Loucy (cell line): ENCODE data around the gene RUFY1.
"Not testable (repeated sequence)": the region's sequence is repeated elsewhere in the genome, so short reads cannot be mapped to it uniquely, and the experiment has no call there.

Source experiments
- H2AFZ ChIP-seq: fragments of 200-600 bp; sonication (generic); 2 replicates; pipeline ENCODE4 v1.6.0; 2016; ENCODE audit warnings: antibody characterized with exemption, mild to moderate bottlenecking, low read length, moderate library complexity
- H3F3A ChIP-seq: fragments of 200-600 bp; 2 replicates; pipeline ENCODE4 v1.6.0; 2016; ENCODE audit warnings: antibody characterized with exemption, low read depth, mild to moderate bottlenecking
- H3K27me3 ChIP-seq: fragments of 200-600 bp; sonication (generic); 2 replicates; pipeline ENCODE4 v1.6.1; 2014; ENCODE audit warnings: low read length, mild to moderate bottlenecking; ENCODE audit not compliant: insufficient read depth, poor library complexity, severe bottlenecking
- H3K36me3 ChIP-seq: fragments of 200-600 bp; sonication (generic); 2 replicates; pipeline ENCODE4 v1.6.1; 2016; ENCODE audit warnings: low read length; ENCODE audit not compliant: insufficient read depth
- H3K4me1 ChIP-seq: fragments of 200-600 bp; sonication (generic); 2 replicates; pipeline ENCODE4 v1.5.1; 2014; ENCODE audit warnings: low read length, mild to moderate bottlenecking; ENCODE audit not compliant: insufficient read depth, poor library complexity, severe bottlenecking
- H3K4me2 ChIP-seq: fragments of 200-600 bp; sonication (generic); 2 replicates; pipeline ENCODE4 v1.6.0; 2014; ENCODE audit warnings: antibody characterized with exemption, low read length, low read depth, mild to moderate bottlenecking; ENCODE audit not compliant: poor library complexity, severe bottlenecking
- H3K4me3 ChIP-seq: fragments of 200-600 bp; sonication (generic); 2 replicates; pipeline ENCODE4 v1.5.1; 2014; ENCODE audit warnings: low read length, mild to moderate bottlenecking, mixed read lengths; ENCODE audit not compliant: poor library complexity, severe bottlenecking
- H3K79me2 ChIP-seq: fragments of 200-600 bp; sonication (generic); 2 replicates; pipeline ENCODE4 v1.6.1; 2014; ENCODE audit warnings: low read length; ENCODE audit not compliant: insufficient read depth
- H3K9ac ChIP-seq: fragments of 200-600 bp; sonication (generic); 2 replicates; pipeline ENCODE4 v1.6.0; 2014; ENCODE audit warnings: mild to moderate bottlenecking, low read depth, low read length, moderate library complexity; ENCODE audit not compliant: poor library complexity, severe bottlenecking
- H3K9me2 ChIP-seq: fragments of 200-600 bp; sonication (generic); replicated peaks from 2 replicates; pipeline ENCODE4 v1.6.1; 2016; ENCODE audit warnings: low read depth, low read length, mixed read lengths
- H3K9me3 ChIP-seq: fragments of 200-600 bp; sonication (generic); 2 replicates; pipeline ENCODE4 v1.6.1; 2014; ENCODE audit warnings: mild to moderate bottlenecking, antibody characterized with exemption, low read length, low read depth; ENCODE audit not compliant: insufficient read depth
- H4K20me1 ChIP-seq: fragments of 200-600 bp; sonication (generic); 2 replicates; pipeline ENCODE4 v1.6.0; 2014; ENCODE audit warnings: antibody characterized with exemption, low read length, mild to moderate bottlenecking; ENCODE audit not compliant: insufficient read depth, poor library complexity, severe bottlenecking
- EZH2phosphoT487 ChIP-seq: fragments of 200-600 bp; IDR thresholded peaks from 2 replicates; pipeline ENCODE4 v1.6.1; 2018; ENCODE audit warnings: antibody characterized with exemption, mild to moderate bottlenecking, moderate library complexity, borderline replicate concordance
- TF ChIP-seq, protein P1 (sequence below): fragments of 200-600 bp; sonication (generic); conservative IDR thresholded peaks from 2 replicates; pipeline ENCODE4 v1.5.1; 2014; ENCODE audit warnings: mild to moderate bottlenecking, antibody characterized with exemption, low read length

Gene RUFY1

DNA sequence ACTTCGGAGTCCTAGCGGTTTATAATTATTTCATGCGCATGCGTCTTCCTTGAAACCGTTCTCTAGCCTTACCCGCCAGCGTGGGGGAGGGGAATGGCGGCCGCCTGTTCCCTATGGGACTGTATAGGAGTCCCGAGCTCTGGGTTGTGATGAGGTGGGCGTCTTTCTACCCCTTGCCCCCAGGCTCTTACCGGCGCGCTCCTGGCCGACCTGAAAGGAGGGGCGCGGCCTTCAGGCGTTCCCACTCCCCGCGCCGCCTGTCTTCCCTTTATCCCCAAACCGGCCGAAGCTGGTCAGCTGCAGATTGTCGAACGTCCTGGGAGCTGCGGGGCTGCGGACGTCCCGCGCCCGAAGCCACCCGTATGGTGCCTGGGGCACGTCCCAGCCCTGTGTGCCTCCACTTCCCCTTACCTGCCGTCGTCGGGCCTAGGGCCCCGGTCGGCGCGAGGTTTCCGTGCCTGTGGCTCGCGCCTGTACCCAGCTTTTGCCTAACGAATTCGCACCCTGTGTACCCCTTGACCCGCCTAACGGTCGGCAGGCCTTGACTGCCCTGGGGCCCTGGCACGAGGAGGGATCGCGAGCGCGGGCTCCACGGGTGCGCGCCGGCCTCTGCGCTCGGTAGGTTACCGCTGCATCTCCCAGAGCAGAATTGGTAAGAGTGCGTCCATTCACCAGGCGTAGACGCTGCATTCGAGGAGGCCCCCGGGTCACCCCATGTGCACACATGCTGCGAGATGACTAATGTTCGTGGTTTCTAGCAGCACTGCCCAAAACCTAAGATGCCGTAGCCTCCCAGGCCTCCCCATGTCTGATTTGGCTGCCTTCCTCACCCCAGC is 73.8 kb downstream of the RUFY1 start:
- Histone ChIP-seq H4K20me1 (peaks cover 41% of the 10 kb centered on the region), H3F3A (no peaks in the 10 kb centered on the region), H3K9me3 (no peaks in the 10 kb centered on the region), H3K4me3 (peak overlapping the region; percentile 80), H2AFZ (peak overlapping the region; percentile 30; the same call in 1 of the 2 replicates), H3K9ac (peak overlapping the region; percentile 100), H3K79me2 (peaks cover 55% of the 10 kb centered on the region), H3K9me2 (no peaks in the 10 kb centered on the region), H3K4me2 (peak overlapping the region; percentile 88), H3K27me3 (peaks cover 5% of the 10 kb centered on the region), H3K36me3 (peaks cover 37% of the 10 kb centered on the region), H3K4me1 (peaks cover 5% of the 10 kb centered on the region)
- no peak for TF ChIP-seq EZH2phosphoT487
- TF ChIP-seq, protein P1, sequence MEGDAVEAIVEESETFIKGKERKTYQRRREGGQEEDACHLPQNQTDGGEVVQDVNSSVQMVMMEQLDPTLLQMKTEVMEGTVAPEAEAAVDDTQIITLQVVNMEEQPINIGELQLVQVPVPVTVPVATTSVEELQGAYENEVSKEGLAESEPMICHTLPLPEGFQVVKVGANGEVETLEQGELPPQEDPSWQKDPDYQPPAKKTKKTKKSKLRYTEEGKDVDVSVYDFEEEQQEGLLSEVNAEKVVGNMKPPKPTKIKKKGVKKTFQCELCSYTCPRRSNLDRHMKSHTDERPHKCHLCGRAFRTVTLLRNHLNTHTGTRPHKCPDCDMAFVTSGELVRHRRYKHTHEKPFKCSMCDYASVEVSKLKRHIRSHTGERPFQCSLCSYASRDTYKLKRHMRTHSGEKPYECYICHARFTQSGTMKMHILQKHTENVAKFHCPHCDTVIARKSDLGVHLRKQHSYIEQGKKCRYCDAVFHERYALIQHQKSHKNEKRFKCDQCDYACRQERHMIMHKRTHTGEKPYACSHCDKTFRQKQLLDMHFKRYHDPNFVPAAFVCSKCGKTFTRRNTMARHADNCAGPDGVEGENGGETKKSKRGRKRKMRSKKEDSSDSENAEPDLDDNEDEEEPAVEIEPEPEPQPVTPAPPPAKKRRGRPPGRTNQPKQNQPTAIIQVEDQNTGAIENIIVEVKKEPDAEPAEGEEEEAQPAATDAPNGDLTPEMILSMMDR, result no peak

- no peaks in the 10 kb centered on the region for H3F3A ChIP-seq
- no peak for TF ChIP-seq EZH2phosphoT487
- TF ChIP-seq, protein P1, result no peak
- peaks cover 4% of the 10 kb centered on the region for H3K4me1 ChIP-seq
- no peak overlapping the region for H2AFZ ChIP-seq
- no peaks in the 10 kb centered on the region for H3K9me3 ChIP-seq
- peaks cover 34% of the 10 kb centered on the region for H4K20me1 ChIP-seq
- peaks cover 5% of the 10 kb centered on the region for H3K27me3 ChIP-seq
- H3K36me3 ChIP-seq, result peaks cover 29% of the 10 kb centered on the region
- peak overlapping the region; percentile 88 for H3K4me2 ChIP-seq
- H3K79me2 ChIP-seq, result peaks cover 48% of the 10 kb centered on the region
- H3K9ac ChIP-seq, result peak overlapping the region; percentile 100
- H3K9me2 ChIP-seq, result no peaks in the 10 kb centered on the region
- peak overlapping the region; percentile 80 for H3K4me3 ChIP-seq
Observed at GRCh38 chr5:179624841-179625271, 74.5 kb downstream of the RUFY1 start.

- not testable (repeated sequence) for H3K9ac ChIP-seq, H3K27me3 ChIP-seq, H4K20me1 ChIP-seq, H3K4me1 ChIP-seq, H3K4me2 ChIP-seq, H3K9me3 ChIP-seq, H3K9me2 ChIP-seq, H2AFZ ChIP-seq, H3K79me2 ChIP-seq, H3F3A ChIP-seq, H3K36me3 ChIP-seq
- peak overlapping the region; percentile 51 for H3K4me3 ChIP-seq
Observed at GRCh38 chr5:179633501-179634369, 83.4 kb downstream of the RUFY1 start.

DNA sequence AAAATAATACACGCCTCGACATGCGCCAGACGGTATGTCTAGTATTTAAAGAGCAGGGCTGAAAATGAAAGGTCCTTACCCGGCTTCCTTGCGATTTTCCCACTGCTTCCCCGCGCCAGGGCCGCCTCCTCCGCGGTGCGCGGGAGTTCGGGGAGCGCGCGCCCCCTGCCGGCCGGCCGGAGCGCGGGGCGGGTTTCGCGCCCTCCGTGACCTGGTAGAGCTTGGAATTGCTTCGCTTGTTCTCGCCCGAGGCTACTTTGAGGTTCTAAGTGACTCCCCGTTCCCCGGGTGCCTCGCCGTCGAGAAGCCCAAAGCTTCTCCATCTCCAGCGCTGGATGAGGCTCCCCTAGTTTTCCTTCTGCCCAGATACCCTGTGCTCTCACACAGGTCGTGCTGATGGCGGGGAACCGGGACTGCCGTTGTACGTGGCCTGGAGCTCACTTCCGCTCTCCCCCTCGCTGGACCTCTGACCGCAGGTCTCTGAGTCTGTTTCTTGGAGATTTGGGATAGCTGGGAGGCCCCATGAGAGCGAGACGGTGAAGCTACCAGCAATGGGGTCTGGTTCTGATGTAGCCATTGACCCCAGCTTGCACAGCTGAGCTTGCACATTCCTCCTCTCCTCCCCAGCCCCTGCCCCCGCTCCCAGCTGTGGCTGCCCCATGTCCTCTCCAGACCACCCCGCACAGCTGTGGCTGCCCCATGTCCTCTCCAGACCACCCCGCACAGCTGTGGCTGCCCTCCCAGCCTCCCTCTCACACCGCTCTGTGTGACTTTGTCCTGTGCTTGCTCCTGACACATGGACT is 84.2 kb downstream of the RUFY1 start:
- H3K4me2 ChIP-seq, H2AFZ ChIP-seq, H3K9ac ChIP-seq, H3K9me3 ChIP-seq, H3K36me3 ChIP-seq, H3K4me3 ChIP-seq, H3F3A ChIP-seq, H3K4me1 ChIP-seq, H4K20me1 ChIP-seq, H3K79me2 ChIP-seq, H3K27me3 ChIP-seq, H3K9me2 ChIP-seq: not testable (repeated sequence)

DNA sequence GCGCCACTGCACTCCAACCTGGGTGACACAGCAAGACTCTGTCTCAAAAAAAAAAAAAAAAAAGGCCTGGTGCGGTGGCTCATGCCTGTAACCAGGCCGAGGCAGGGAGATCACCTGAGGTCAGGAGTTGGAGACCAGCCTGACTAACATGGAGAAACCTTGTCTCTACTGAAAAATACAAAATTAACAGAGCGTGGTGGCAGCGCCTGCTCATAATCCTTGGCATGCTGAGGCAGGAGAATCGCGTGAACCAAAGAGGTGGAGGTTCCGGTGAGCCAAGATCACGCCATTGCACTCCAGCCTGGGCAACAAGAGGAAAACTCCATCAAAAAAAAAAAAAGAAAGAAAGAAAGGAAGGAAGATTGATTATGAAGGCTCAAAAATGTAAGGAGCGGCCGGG is 88.9 kb downstream of the RUFY1 start:
- not testable (repeated sequence) for H3K4me2 ChIP-seq, H4K20me1 ChIP-seq, H3F3A ChIP-seq, H3K4me3 ChIP-seq, H3K27me3 ChIP-seq, H2AFZ ChIP-seq, H3K4me1 ChIP-seq, H3K9me3 ChIP-seq, H3K36me3 ChIP-seq, H3K79me2 ChIP-seq, H3K9me2 ChIP-seq, H3K9ac ChIP-seq
